H1 (cell line): Measurements from ENCODE around the gene R3HDM2. TPM values are rescaled to one million over a fixed set of nuclear protein-coding genes. Genes with fewer than 3 reads are reported as not detected.

Experiments
- ATF2 ChIP-seq: IDR thresholded peaks from 2 replicates; pipeline ENCODE4 v1.6.1; 2012; ENCODE audit warnings: low read length, inconsistent platforms
- CTBP2 ChIP-seq: IDR thresholded peaks from 2 replicates; pipeline ENCODE4 v1.7.0; 2011; ENCODE audit warnings: borderline replicate concordance, mild to moderate bottlenecking, moderate library complexity, mixed read lengths, low read length; ENCODE audit not compliant: insufficient read depth, insufficient read length
- MAFK ChIP-seq: IDR thresholded peaks from 2 replicates; pipeline ENCODE4 v1.6.1; 2012; ENCODE audit warnings: low read depth, mild to moderate bottlenecking, improper control_type of control experiment, low read length
- RFX5 ChIP-seq: IDR thresholded peaks from 2 replicates; pipeline ENCODE4 v1.6.1; 2011; ENCODE audit warnings: low read depth, low read length, improper control_type of control experiment, borderline replicate concordance
- SAP30 ChIP-seq: fragments of 300-600 bp; sonication (generic); IDR thresholded peaks from 2 replicates; pipeline ENCODE4 v1.7.1; 2012; ENCODE audit warnings: low read length, moderate library complexity, mild to moderate bottlenecking, inconsistent platforms; ENCODE audit not compliant: insufficient read depth, insufficient replicate concordance
- SUZ12 ChIP-seq: fragments of 200-600 bp; sonication (generic); IDR thresholded peaks from 2 replicates; pipeline ENCODE4 v1.6.1; 2012; ENCODE audit warnings: mild to moderate bottlenecking, inconsistent platforms, low read length, moderate library complexity, mixed read lengths
- polyA plus RNA-seq, 7 experiments: library from polyadenylated mRNA; depleted of rRNA in 3 of 7; stranded (reverse) in 5 of 7; unstranded in 2 of 7; fragments of >200 nt in 5 of 7; fragments of 200-250 nt in 2 of 7; gene quantifications; 1 replicate in 5 of 7; 2 replicates in 1 of 7; 4 replicates in 1 of 7; pipeline versions ENCODE4 v1.2.1 to v1.2.3, GENCODE V29; 2011 to 2013; ENCODE audit warnings: missing spikeins in 2 of 7, mixed read lengths in 2 of 7
- total RNA-seq: library from RNA; stranded (reverse); fragmentation: NEBNext Ultra II Directional; extraction: Animal tissue kit (Norgen Biotek cat#: 25700); gene quantifications from 2 replicates; pipeline ENCODE4 v1.2.1, GENCODE V29; 2021

The R3HDM2 gene
- total and polyA plus RNA-seq, 2 of the 8 experiments (the other 6 are each of a cell fraction or from before 2014, with no cell fraction given): 25.6 to 27.0 TPM

- TF ChIP-seq ATF2: no peak
- no peak for TF ChIP-seq SUZ12
- no peak for TF ChIP-seq RFX5
- no peak for TF ChIP-seq MAFK
- no peak for TF ChIP-seq SAP30
- TF ChIP-seq CTBP2: no peak
These were observed 36.5 kb upstream of the R3HDM2 start (continued) for GRCh38 chr12:57467212-57467874.
